DOHH2 (cell line): ENCODE data around the gene COLEC12.

ENCODE experiments used
- H3F3A ChIP-seq: fragments of 200-600 bp; sonication (generic), shearing (Covaris generic); 2 replicates; pipeline ENCODE4 v1.6.0; 2016; ENCODE audit warnings: antibody characterized with exemption, mild to moderate bottlenecking; ENCODE audit not compliant: control insufficient read depth, insufficient read depth
- H3K27ac ChIP-seq: fragments of 200-600 bp; sonication (generic); 2 replicates; pipeline ENCODE4 v1.5.1; 2014; ENCODE audit warnings: low read depth, mild to moderate bottlenecking, low read length, moderate library complexity
- H3K27me3 ChIP-seq: fragments of 200-600 bp; sonication (generic); 2 replicates; pipeline ENCODE4 v1.6.1; 2014; ENCODE audit warnings: mild to moderate bottlenecking, low read length, mixed read lengths; ENCODE audit not compliant: control insufficient read depth
- H3K36me3 ChIP-seq: fragments of 200-600 bp; sonication (generic); 2 replicates; pipeline ENCODE4 v1.6.1; 2014; ENCODE audit warnings: mild to moderate bottlenecking, low read length, moderate library complexity, mixed read lengths; ENCODE audit not compliant: control insufficient read depth
- H3K4me1 ChIP-seq: fragments of 200-600 bp; sonication (generic); 2 replicates; pipeline ENCODE4 v1.6.1; 2014; ENCODE audit warnings: mild to moderate bottlenecking, low read length, mixed read lengths; ENCODE audit not compliant: control insufficient read depth
- H3K4me2 ChIP-seq: fragments of 200-600 bp; sonication (generic); 2 replicates; pipeline ENCODE4 v1.6.0; 2014; ENCODE audit warnings: mild to moderate bottlenecking, low read length, moderate library complexity
- H3K4me3 ChIP-seq: fragments of 200-600 bp; sonication (generic); 2 replicates; pipeline ENCODE4 v1.5.1; 2014; ENCODE audit warnings: mild to moderate bottlenecking, low read length, mixed read lengths
- H3K79me2 ChIP-seq: fragments of 200-600 bp; sonication (generic); 2 replicates; pipeline ENCODE4 v1.6.1; 2014; ENCODE audit warnings: mild to moderate bottlenecking, low read length, mixed read lengths; ENCODE audit not compliant: control insufficient read depth
- H3K9me2 ChIP-seq: fragments of 200-600 bp; sonication (generic); replicated peaks from 2 replicates; pipeline ENCODE4 v1.6.1; 2014; ENCODE audit warnings: mild to moderate bottlenecking, low read length, mixed read lengths; ENCODE audit not compliant: control insufficient read depth
- H3K9me3 ChIP-seq: fragments of 200-600 bp; sonication (generic); 2 replicates; pipeline ENCODE4 v1.6.1; 2014; ENCODE audit warnings: antibody characterized with exemption, low read length, mixed read lengths; ENCODE audit not compliant: control insufficient read depth, insufficient read depth
- H4K20me1 ChIP-seq: fragments of 200-600 bp; sonication (generic); 2 replicates; pipeline ENCODE4 v1.6.0; 2014; ENCODE audit warnings: low read depth, mild to moderate bottlenecking, antibody characterized with exemption, low read length, moderate library complexity; ENCODE audit not compliant: control insufficient read depth, insufficient read depth
- CTCF ChIP-seq: fragments of 200-600 bp; sonication (generic); IDR thresholded peaks from one replicate; pipeline ENCODE4 v1.5.1; 2014; ENCODE audit warnings: antibody characterized with exemption, mild to moderate bottlenecking, low read depth, low read length; ENCODE audit not compliant: poor library complexity, severe bottlenecking
- EZH2phosphoT487 ChIP-seq: fragments of 200-600 bp; sonication (generic); IDR thresholded peaks from 2 replicates; pipeline ENCODE4 v1.6.1; 2017; ENCODE audit warnings: borderline replicate concordance, mild to moderate bottlenecking, antibody characterized with exemption, low read length, moderate library complexity, mixed read lengths

The COLEC12 gene

GRCh38 chr18:399631-400135 lies 100.8 kb downstream of the COLEC12 start:
- Histone ChIP-seq H3K4me3 (no peak overlapping the region), H3K4me1 (no peaks in the 10 kb centered on the region), H3K27me3 (no peaks in the 10 kb centered on the region), H3K4me2 (no peak overlapping the region), H3K27ac (no peak overlapping the region), H3K79me2 (no peaks in the 10 kb centered on the region), H3K9me2 (no peaks in the 10 kb centered on the region), H3K36me3 (no peaks in the 10 kb centered on the region), H3K9me3 (no peaks in the 10 kb centered on the region), H3F3A (no peaks in the 10 kb centered on the region), H4K20me1 (no peaks in the 10 kb centered on the region)
- no peak for TF ChIP-seq EZH2phosphoT487

DNA sequence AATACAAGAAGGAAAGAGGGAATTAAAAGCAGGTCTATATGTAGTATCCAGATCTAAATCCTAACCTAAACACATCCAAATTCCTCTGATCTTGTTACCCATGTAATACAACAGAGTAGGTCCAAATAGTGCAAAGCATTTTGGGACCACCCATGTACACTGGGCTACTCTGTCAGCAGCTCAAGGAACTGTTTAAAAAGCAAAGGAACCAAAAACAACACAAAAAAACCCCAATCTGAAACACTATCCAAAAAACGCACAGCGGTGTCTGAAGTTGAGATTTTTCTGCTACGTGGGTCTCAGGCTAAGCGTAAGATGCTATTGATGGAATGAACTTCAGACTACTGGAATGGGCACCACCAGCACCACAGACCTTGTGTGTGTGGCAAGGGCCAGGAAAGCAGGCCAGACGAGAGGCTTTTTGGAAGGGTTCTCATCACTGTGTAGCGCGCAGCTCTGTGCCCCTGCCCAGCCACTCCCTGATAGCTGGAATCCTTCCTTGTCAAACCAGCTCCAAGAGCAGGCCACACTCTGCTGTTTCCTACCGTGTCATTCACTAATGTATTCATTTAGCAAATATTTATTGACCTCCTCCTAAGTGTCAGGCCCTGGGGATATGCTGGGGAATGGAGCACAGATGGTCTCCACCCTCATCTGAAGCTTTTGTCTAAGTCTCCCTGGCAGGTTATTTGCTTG lies 101.4 kb downstream of the COLEC12 start:
- Histone ChIP-seq H3K79me2 (no peaks in the 10 kb centered on the region), H3K4me1 (no peaks in the 10 kb centered on the region), H3K4me3 (no peak overlapping the region), H3K27me3 (no peaks in the 10 kb centered on the region), H3K27ac (no peak overlapping the region), H3K9me2 (no peaks in the 10 kb centered on the region), H3K36me3 (no peaks in the 10 kb centered on the region), H4K20me1 (no peaks in the 10 kb centered on the region), H3K9me3 (no peaks in the 10 kb centered on the region), H3F3A (no peaks in the 10 kb centered on the region), H3K4me2 (no peak overlapping the region)
- TF ChIP-seq CTCF: no peak
- TF ChIP-seq EZH2phosphoT487: no peak

GRCh38 chr18:396556-396955 lies 103.9 kb downstream of the COLEC12 start:
- Histone ChIP-seq H3K4me3 (no peak overlapping the region), H3K27ac (no peak overlapping the region), H3K4me2 (no peak overlapping the region), H3K27me3 (no peaks in the 10 kb centered on the region), H3K4me1 (no peaks in the 10 kb centered on the region), H3K9me3 (no peaks in the 10 kb centered on the region), H3K36me3 (no peaks in the 10 kb centered on the region), H3F3A (no peaks in the 10 kb centered on the region), H3K9me2 (no peaks in the 10 kb centered on the region), H4K20me1 (no peaks in the 10 kb centered on the region), H3K79me2 (no peaks in the 10 kb centered on the region)
- TF ChIP-seq EZH2phosphoT487: no peak
- TF ChIP-seq CTCF: no peak

DNA sequence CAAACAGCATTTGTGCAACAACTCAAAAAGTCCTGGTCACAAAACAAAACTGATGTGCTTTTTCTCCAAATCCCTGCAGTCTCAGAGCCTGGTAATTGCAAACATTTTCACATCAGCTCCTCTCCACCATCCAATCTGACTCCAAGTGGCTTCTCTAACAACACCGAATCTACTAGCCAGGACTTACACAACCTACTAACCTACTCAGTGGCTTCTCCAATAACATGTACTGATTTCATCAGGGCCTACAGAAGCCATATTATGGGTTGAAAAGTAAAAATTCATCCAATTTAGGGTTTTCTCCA lies 104.3 kb downstream of the COLEC12 start:
- no peaks in the 10 kb centered on the region for H3K4me1 ChIP-seq

More for the DNA sequence above, 104.3 kb downstream of the COLEC12 start:
- H3K4me3 ChIP-seq: no peak overlapping the region
- no peaks in the 10 kb centered on the region for H3F3A ChIP-seq
- TF ChIP-seq CTCF (no peak), EZH2phosphoT487 (no peak)
- no peaks in the 10 kb centered on the region for H3K9me2 ChIP-seq
- H3K36me3 ChIP-seq: no peaks in the 10 kb centered on the region
- no peaks in the 10 kb centered on the region for H3K9me3 ChIP-seq
- H4K20me1 ChIP-seq: no peaks in the 10 kb centered on the region
- H3K4me2 ChIP-seq: no peak overlapping the region
- H3K79me2 ChIP-seq: no peaks in the 10 kb centered on the region
- no peaks in the 10 kb centered on the region for H3K27me3 ChIP-seq
- no peak overlapping the region for H3K27ac ChIP-seq
